HG03575 (cell line): Measurements from ENCODE around the gene ZNF407.
"Not testable (repeated sequence)": the region's sequence is repeated elsewhere in the genome, so short reads cannot be mapped to it uniquely, and the experiment has no call there.

Experiments
- ATAC-seq: cut with Tn5 transposase; IDR thresholded peaks from one replicate; pipeline ENCODE4 v1.9.1; 2021; ENCODE audit not compliant: unreplicated experiment, insufficient number of reproducible peaks, low FRiP score; ENCODE audit errors: extremely low read depth

Gene ZNF407, protein sequence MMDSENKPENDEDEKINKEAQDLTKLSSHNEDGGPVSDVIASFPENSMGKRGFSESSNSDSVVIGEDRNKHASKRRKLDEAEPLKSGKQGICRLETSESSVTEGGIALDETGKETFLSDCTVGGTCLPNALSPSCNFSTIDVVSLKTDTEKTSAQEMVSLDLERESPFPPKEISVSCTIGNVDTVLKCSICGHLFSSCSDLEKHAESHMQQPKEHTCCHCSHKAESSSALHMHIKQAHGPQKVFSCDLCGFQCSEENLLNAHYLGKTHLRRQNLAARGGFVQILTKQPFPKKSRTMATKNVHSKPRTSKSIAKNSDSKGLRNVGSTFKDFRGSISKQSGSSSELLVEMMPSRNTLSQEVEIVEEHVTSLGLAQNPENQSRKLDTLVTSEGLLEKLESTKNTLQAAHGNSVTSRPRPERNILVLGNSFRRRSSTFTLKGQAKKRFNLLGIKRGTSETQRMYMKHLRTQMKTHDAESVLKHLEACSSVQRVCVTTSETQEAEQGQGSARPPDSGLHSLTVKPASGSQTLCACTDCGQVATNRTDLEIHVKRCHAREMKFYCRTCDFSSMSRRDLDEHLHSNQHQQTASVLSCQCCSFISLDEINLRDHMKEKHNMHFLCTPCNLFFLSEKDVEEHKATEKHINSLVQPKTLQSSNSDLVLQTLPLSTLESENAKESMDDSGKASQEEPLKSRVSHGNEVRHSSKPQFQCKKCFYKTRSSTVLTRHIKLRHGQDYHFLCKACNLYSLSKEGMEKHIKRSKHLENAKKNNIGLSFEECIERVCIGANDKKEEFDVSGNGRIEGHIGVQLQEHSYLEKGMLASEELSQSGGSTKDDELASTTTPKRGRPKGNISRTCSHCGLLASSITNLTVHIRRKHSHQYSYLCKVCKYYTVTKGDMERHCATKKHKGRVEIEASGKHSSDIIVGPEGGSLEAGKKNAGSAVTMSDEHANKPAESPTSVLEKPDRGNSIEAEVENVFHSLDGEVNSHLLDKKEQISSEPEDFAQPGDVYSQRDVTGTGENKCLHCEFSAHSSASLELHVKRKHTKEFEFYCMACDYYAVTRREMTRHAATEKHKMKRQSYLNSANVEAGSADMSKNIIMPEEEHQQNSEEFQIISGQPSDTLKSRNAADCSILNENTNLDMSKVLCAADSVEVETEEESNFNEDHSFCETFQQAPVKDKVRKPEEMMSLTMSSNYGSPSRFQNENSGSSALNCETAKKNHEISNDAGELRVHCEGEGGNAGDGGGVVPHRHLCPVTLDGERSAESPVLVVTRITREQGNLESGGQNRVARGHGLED (N-terminal part only)

DNA sequence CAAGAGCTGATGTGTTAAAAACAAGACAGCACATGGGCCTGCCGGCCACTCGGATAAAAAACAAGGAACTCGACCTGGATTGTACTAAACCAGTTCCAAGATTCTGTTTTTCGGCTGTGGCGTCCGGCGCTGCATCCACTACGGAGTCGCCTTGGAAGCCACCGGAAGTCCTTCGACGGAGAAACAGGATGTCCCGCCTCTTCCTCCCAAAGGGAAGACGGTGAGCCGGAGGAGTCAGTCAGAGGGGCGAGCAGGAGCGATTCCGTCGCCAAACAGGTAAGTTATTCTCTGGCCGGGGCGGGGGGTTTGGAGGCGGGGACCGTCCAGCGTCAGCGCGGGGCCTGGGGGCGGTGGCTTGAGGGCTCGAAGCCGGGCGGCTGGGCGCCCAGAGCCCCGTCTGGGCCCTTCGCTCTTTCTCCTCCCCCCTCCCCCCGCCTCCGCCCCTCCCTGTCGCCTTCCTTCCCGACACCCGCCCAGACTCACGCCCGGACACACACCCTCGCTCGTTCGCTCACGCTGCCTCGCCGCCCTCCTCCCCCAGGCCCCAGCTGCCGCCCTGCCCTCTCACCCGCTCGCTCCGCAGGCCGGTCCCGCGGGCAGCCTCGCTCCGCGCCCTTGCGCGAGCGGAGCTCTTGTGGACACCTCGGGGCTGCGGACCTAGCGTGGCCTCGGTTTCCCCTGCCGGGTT lies at the start of gene ZNF407:
ZNF407 (plus strand) TSS at position 209 of the 688 bp plus-strand sequence. CDS start 33,150 bp downstream, outside the sequence.
- peak; percentile 36 for ATAC-seq

DNA sequence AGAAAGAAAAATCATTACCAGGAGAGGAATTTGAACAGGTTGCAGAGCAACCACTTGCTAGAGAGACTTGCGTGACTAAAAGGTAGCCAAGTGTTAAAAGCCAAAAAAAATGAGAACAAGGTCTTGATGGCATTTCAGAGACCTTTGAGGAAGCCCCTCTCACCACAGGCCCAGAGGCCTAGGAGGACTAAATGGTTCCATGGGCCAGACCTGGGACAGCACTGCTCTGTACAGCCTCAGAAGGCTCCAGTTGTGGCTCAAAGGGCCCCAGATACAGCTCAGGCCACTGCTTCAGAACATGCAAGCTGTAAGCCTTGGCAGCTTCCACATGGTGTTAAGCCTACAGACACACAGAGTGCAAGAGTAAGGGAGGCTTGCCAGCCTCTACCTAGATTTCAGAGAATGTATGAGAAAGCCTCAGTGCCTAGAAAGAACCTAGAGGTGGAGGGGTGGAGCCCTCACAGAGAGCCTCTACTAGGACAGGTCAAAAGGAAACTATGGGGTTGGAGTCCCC lies 48.0 kb upstream of the ZNF407 start:
- ATAC-seq, result no peak

DNA sequence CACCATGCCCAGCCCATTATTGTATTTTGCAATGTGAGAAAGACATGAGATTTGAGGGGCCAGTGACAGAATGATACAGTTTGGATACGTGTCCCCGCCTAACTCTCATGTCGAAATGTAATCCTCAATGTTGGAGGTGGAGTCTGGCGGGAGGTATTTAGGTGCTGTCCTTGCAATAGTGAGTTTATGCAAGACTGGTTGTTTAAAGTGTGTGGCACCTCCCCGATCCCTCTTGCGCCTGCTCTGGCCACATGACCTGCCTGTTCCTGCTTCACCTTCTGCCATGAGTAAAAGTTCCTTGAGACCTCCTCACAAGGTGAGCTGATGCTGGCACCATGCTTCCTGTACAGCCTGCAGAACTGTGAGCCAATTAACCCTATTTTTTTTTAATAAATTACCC lies 46.8 kb upstream of the ZNF407 start:
- ATAC-seq, result no peak

DNA sequence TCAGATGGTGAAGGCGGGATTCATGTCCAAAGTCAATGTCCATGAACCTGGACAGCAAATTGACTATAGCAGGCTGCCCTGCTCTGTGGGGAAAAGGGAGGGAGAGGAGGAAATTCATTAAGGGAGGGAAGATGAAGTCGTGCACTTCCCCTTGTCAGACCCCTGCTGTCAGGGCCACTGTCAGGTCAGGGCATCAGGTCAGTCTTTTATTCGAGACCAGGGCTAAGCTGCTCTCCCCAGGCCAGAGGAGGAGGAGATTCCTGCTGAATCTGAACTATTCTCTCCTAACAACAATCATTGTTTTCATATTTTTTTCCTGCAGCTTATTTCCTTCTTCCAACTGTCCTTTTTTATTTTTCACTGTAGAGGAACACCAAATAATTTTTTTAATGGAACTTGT lies 46.2 kb upstream of the ZNF407 start:
- no peak for ATAC-seq

DNA sequence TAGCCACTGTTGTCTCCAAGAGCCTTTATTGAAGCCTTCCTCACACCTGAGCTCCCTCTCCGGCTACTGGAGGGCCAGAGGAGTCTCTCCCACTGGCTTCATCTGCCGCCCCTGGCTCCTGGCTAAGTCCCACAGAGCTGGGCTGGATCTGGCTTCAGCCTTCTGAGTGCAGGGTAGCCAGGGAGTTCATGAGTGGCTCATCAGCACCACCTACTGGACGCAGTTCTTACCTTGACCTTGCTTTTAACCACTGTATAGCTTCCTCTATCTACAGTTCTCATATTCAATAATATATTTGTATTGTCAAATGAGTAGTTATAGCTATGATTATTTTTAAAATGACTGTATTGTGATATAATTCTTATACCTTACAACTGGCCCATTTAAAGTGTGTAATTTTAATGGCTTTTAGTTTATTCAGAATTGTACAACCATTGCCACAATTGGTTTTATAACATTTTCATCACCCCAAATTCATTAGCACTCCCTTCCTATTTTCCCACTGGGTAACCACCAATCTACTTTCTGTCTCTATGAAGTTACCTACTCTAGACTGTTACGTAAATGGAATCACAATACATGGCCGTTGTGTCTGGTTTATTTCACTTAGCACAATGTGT lies 45.6 kb upstream of the ZNF407 start:
- ATAC-seq, result peak; percentile 81

DNA sequence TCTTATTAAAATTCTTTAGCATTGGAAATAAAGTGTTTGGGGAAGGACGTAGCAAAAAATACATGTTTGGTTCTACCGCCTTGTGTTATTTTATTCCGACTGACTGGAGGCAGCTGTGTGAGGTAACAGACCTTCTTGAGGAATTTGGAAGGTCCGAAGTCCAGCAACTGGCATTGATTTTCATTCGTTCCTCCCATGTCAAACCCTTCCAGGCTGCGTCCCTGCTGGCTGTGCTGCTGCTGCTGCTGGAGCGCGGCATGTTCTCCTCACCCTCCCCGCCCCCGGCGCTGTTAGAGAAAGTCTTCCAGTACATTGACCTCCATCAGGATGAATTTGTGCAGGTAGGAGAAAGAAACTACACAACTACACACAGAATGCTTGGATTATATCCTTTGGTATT lies 41.5 kb upstream of the ZNF407 start:
- no peak for ATAC-seq

DNA sequence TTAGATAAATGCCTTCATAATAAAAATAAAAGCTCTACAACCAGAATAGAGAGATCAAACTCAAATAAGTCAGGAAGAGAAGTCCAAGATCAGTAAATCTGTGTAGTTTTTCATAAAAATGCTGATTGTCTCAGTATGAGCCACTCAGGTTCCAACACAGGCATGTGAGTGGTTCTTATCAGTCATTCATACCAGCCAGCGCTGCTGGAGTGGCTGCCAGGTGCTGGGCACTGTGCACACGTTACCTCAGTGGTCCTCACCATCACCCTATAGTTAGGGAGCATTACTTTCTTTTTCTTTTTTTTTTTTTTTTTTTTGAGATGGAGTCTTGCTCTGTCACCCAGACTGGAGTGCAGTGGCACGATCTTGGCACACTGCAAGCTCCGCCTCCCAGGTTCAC lies 39.6 kb upstream of the ZNF407 start:
- ATAC-seq, result no peak

DNA sequence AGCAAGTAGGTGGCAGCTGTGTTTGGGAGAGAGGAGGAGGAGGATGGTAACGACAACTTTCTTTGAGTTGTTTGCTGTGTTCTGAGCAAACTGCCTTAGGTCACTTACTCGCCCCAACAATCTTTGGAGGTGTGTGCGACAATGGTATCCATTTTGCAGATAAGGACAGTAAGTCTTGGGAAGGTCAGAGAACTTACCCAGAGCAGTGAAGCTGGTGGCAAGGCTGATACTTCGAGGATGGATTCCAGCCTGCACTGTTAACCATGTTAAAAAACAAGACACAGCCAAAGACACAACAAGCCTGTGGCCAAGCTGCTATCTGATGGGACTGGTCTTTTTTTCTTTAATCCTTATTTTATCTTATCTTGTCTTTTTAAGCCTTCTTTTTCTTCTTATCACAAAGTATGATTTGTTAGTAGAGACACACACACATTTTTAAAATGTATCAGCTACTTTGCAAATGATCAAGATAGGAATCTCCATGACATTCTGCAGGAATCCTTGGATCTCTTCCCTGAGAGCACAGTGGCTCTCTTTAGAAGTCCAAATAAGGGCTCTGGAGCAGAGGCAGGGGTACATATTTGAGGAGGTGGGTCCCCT lies 35.4 kb upstream of the ZNF407 start:
- ATAC-seq, result no peak

DNA sequence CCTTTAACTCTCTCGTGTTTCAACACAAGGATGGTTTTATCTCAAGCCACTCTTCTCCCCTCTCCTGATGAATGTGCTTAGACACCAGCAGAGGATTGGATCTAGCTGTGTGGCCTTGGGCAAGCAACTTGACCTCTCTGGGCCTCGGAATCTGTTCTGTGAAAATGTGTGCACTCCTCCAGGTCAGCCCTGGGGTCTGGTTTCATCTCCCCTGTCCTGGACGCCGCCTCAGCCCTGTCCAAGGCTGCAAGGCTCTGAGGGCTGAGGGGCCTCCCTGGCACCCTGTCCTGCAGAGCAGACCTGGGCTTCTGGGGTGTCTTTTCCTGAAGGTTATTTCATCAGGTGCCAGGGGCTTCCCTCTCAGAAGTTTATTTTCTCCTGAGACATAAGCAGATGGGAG lies 34.9 kb upstream of the ZNF407 start:
- no peak for ATAC-seq

DNA sequence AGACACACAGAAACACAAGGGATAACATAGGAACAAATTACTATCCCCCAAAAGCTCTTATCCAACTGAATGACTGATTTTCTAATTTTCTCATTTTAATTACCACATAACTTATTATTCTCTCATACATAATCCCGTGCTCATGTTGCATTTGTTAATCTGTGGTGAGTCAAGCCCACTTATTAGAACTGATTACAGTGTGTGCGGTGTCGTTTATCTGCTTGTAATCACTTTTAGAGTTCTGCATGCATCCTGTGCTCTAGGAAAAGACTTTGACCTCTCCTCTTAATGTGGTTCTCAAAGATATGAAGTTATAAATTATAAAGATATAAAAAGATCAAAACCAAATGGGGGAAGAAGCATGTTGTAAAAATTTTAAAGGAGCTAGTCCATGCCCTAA lies 33.7 kb upstream of the ZNF407 start:
- ATAC-seq, result no peak

DNA sequence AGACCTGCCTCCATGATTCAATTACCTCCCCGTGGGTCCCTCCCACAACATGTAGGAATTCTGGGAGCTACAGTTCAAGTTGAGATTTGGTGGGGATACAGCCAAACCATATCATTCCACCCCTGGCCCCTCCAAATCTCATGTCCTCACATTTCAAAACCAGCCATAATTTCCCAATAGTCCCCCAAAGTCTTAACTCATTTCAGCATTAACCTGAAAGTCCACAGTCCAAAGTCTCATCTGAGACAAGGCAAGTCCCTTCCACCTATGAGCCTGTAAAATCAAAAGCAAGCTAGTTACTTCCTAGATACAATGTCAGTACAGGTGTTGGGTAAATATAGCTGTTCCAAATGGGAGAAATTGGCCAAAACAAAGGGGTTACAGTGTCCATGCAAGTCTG lies 32.5 kb upstream of the ZNF407 start:
- ATAC-seq, result not testable (repeated sequence)

DNA sequence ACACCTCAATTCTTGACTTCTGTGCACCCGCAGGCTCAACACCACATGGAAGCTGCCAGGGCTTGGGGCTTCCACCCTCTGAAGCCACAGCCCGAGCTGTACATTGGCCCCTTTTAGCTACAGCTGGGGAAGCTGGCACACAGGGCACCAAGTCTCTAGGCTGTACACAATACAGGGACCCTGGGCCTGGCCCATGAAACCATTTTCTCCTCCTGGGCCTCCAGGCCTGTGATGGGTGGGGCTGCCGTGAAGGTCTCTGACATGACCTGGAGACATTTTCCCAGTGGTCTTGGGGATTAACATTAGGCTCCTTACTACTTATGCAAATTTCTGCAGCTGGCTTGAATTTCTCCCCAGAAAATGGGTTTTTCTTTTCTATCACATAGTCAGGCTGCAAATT lies 31.7 kb upstream of the ZNF407 start:
- not testable (repeated sequence) for ATAC-seq

DNA sequence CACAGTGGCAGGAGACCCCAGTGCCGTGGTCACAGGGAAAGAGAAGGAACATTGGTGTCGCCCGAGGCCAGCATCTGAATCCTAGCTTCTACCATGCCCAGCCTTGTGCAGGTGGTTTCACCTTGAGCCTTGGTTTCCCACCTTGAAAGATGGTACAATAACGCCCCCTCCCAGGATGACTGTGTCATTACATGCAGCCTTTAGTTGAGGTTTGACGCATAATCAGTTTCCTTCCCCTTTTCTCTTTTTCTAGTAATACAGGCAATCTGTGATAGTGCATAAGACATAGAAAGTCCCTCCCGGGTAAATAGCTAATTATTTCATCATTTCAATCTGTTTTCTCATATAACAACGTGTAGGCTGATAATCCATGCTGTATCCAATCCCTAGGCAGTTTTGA lies 29.8 kb upstream of the ZNF407 start:
- no peak for ATAC-seq

DNA sequence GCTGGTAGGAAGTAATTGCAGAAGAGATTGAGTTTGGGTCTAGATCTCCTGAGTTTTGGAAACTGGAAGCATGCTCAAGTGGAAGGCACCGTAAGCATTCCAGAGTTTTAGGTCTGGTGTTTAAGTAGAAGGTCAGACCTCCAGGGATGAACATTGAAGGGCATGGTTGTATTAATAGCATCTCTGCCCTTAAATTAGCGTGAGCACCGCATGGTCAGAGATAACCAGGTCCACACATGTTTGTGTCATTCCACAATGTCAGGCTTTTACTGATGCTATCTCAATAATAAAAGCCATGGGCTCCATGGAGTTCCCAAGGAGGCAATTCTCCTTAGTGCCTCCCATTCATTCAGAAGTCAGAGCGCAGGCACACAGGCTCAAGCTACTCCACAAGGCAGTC lies 28.3 kb upstream of the ZNF407 start:
- ATAC-seq, result no peak

DNA sequence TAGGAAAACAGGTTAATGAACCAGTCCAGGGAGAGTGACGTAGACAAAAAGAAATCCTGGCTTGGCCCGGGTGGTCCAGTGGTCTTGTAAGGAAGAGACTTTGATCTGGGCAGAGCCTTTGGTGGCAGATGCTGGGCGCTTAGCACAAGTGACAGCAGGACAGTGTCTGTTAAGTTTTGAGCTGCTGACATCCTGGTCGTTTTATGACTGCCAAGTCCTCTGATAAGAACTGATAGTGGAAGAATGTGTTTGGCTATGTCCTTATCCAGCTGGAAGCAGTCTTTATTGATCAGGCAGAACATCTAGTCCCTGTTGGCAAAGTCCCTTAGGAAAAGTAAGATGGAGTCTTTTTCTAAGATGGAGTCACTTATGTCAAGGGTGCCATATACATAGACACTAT lies 27.4 kb upstream of the ZNF407 start:
- ATAC-seq, result no peak

DNA sequence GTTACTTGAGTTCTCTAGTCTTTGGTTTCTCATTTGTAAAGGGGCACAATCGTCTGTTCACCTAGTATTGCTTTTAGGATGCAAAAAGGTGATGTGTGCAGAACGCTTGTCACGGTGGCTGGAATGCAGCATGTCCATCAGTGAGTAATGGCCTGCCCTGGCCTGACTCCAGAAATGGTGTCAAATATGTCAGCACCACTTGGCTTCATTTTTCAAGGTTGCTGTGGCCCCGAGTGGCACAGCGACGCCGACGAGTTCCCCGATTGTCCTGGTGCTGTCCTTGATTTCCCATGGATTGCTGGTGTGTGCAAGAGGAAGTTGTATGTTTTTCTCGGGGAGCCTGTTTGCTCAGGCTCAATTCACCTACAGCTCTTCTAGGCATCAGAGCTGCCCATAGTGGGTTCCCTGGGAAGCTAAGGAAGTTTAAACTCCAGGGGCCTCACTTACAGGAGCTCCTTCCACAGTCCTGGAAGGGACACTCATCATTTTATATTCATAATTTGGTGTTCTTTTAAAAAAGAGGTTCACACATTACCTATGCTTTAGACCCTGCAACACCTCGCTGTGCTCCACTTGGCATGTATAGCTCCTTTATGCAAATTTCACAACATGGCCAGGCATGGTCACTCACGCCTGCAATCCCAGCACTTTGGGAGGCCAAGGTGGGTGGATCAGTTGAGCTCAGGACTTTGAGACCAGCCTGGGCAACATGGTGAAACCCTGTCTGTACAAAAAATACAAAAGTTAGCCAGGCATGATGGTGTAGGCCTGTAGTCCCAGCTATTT lies 25.6 kb upstream of the ZNF407 start:
- ATAC-seq, result no peak

DNA sequence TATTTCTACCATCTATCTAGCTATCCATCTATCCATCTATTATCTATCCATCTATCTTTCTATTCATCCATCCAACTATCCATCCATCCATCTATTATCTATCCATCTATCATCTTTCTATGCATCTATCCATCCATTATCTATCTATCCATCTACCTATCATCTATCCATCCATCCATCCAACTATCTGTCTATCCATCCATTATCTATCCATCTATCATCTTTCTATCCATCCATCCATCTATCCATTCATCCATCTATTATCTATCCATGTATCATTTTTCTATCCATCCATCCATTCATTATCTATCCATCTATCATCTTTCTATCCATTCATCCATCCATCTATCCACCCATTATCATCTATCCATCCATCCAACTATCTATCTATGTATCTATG lies 24.6 kb upstream of the ZNF407 start:
- no peak for ATAC-seq
